Kidney epithelial cell (primary cell): Measurements from ENCODE around the gene SLC12A7. TPM values are rescaled to one million over a fixed set of nuclear protein-coding genes. Genes with fewer than 3 reads are reported as not detected.

Experiments
- DNase-seq: peaks from one replicate; pipeline ENCODE4 v3.0.0-alpha.2; 2010; ENCODE audit warnings: low read depth
- H3K27me3 ChIP-seq: 2 replicates; pipeline ENCODE4 v1.6.0; 2011; ENCODE audit warnings: low read length; ENCODE audit not compliant: control insufficient read depth, insufficient read depth
- H3K36me3 ChIP-seq: 2 replicates; pipeline ENCODE4 v1.5.1; 2011; ENCODE audit warnings: low read length; ENCODE audit not compliant: control insufficient read depth, insufficient read depth
- H3K4me3 ChIP-seq: 2 replicates; pipeline ENCODE4 v1.5.1; 2011; ENCODE audit warnings: low read depth, mild to moderate bottlenecking, control low read depth, low read length
- total RNA-seq: library from RNA; depleted of rRNA; stranded (reverse); fragments of >200 nt; gene quantifications from 2 replicates; pipeline ENCODE4 v1.2.3, GENCODE V29; 2015
- TF ChIP-seq, protein P1 (sequence below): IDR thresholded peaks from 2 replicates; pipeline ENCODE4 v1.5.1; 2011; ENCODE audit warnings: mild to moderate bottlenecking, moderate library complexity, low read length, control low read depth, inconsistent platforms; ENCODE audit not compliant: insufficient read depth, poor library complexity, severe bottlenecking

The SLC12A7 gene
- total RNA-seq, 1 donor from 2014 or later: 50.3 TPM

GRCh38 chr5:1054018-1054798 is 57.7 kb downstream of the SLC12A7 start:
- no peaks in the 10 kb centered on the region for H3K27me3 ChIP-seq
- no peak overlapping the region for H3K4me3 ChIP-seq
- peaks cover 1% of the 10 kb centered on the region for H3K36me3 ChIP-seq
- DNase-seq: no peak
- TF ChIP-seq, protein P1, sequence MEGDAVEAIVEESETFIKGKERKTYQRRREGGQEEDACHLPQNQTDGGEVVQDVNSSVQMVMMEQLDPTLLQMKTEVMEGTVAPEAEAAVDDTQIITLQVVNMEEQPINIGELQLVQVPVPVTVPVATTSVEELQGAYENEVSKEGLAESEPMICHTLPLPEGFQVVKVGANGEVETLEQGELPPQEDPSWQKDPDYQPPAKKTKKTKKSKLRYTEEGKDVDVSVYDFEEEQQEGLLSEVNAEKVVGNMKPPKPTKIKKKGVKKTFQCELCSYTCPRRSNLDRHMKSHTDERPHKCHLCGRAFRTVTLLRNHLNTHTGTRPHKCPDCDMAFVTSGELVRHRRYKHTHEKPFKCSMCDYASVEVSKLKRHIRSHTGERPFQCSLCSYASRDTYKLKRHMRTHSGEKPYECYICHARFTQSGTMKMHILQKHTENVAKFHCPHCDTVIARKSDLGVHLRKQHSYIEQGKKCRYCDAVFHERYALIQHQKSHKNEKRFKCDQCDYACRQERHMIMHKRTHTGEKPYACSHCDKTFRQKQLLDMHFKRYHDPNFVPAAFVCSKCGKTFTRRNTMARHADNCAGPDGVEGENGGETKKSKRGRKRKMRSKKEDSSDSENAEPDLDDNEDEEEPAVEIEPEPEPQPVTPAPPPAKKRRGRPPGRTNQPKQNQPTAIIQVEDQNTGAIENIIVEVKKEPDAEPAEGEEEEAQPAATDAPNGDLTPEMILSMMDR: no peak

- H3K36me3 ChIP-seq: peaks cover 1% of the 10 kb centered on the region
- TF ChIP-seq, protein P1: no peak
- no peak for DNase-seq
- H3K27me3 ChIP-seq: no peaks in the 10 kb centered on the region
- H3K4me3 ChIP-seq: no peak overlapping the region
These were observed 58.4 kb downstream of the SLC12A7 start for GRCh38 chr5:1053391-1054017.

- TF ChIP-seq, protein P1: no peak
- DNase-seq: no peak
- no peak overlapping the region for H3K4me3 ChIP-seq
- peaks cover 1% of the 10 kb centered on the region for H3K36me3 ChIP-seq
- H3K27me3 ChIP-seq: no peaks in the 10 kb centered on the region
These were observed 59.0 kb downstream of the SLC12A7 start for GRCh38 chr5:1052641-1053390.

DNA sequence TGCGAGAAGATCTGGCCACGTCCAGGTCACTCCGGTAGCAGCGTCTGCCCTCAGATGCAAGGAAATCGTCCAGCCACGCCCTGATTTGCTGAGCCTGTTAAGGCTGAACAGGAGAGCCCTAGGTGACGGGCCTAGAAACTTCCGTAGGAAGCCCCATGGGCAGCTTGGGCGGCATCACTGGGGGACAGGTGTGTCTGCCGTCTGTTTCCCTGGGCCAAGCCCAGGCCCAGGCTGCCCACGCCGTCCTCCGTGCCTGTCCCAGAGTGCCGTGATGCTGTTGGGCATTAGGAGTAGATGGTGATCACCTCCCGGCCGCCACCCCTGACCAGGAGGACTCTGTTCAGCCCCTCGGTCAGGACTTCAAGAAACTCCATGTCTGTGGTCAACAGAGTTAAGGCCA is 59.8 kb downstream of the SLC12A7 start:
- Histone ChIP-seq H3K27me3 (no peaks in the 10 kb centered on the region), H3K4me3 (no peak overlapping the region), H3K36me3 (peaks cover 1% of the 10 kb centered on the region)
- DNase-seq: no peak
- TF ChIP-seq, protein P1: no peak

- Histone ChIP-seq H3K4me3 (no peak overlapping the region), H3K27me3 (no peaks in the 10 kb centered on the region), H3K36me3 (no peaks in the 10 kb centered on the region)
- DNase-seq: no peak
- TF ChIP-seq, protein P1: no peak
These were observed 60.5 kb downstream of the SLC12A7 start for GRCh38 chr5:1051366-1051720.
